Measurements from ENCODE around the gene DENND2D. TPM values are rescaled to one million over a fixed set of nuclear protein-coding genes. Genes with fewer than 3 reads are reported as not detected.

Gene DENND2D
- total RNA-seq, 1 donor from 2014 or later, result 14.1 TPM

GRCh38 chr1:111202707-111203623, 2.5 kb upstream of the DENND2D start:
- no peak for DNase-seq

GRCh38 chr1:111202366-111202706, 1.9 kb upstream of the DENND2D start:
- DNase-seq, result no peak

- DNase-seq, result no peak
Observed at GRCh38 chr1:111201275-111202090, 1.0 kb upstream of the DENND2D start.

GRCh38 chr1:111200802-111201161, 336 bp upstream of the DENND2D start:
- DNase-seq, result no peak

- DNase-seq, result no peak
Observed at GRCh38 chr1:111199329-111199728, 1.1 kb downstream of the DENND2D start.

GRCh38 chr1:111198836-111199235, 1.6 kb downstream of the DENND2D start:
- no peak for DNase-seq

GRCh38 chr1:111197598-111198284, 2.7 kb downstream of the DENND2D start:
- no peak for DNase-seq

- no peak for DNase-seq
Observed at GRCh38 chr1:111196213-111196612, 4.2 kb downstream of the DENND2D start.

- DNase-seq, result no peak
Observed at GRCh38 chr1:111195002-111195684, 5.3 kb downstream of the DENND2D start.

GRCh38 chr1:111193712-111194480, 6.5 kb downstream of the DENND2D start:
- no peak for DNase-seq

GRCh38 chr1:111192658-111193519, 7.6 kb downstream of the DENND2D start:
- DNase-seq, result no peak

- no peak for DNase-seq
Observed at GRCh38 chr1:111192074-111192473, 8.4 kb downstream of the DENND2D start.

- peak; percentile 21 for DNase-seq
Observed at GRCh38 chr1:111191496-111191895, 8.9 kb downstream of the DENND2D start.

GRCh38 chr1:111190931-111191451, 9.5 kb downstream of the DENND2D start:
- no peak for DNase-seq

- DNase-seq, result no peak
Observed at GRCh38 chr1:111184663-111185062, 15.8 kb downstream of the DENND2D start.

GRCh38 chr1:111183308-111184069, 17.0 kb downstream of the DENND2D start:
- no peak for DNase-seq

- DNase-seq, result no peak
Observed at GRCh38 chr1:111182052-111182451, 18.4 kb downstream of the DENND2D start.

GRCh38 chr1:111179968-111180533, 20.4 kb downstream of the DENND2D start:
- no peak for DNase-seq

GRCh38 chr1:111176678-111177077, 23.8 kb downstream of the DENND2D start:
- DNase-seq, result no peak
